Cardiac muscle cell (in vitro differentiated cells and primary cell): ENCODE data around the gene CNRIP1. TPM values are rescaled to one million over a fixed set of nuclear protein-coding genes. Genes with fewer than 3 reads are reported as not detected.
"Not testable (repeated sequence)": the region's sequence is repeated elsewhere in the genome, so short reads cannot be mapped to it uniquely, and the experiment has no call there.

Experiments used
- DNase-seq, 2 donors: peaks; one replicate each; pipeline versions ENCODE4 v3.0.0 to v3.0.0-alpha.2; 2010 to 2017; ENCODE audit warnings: low read depth in 1 of 2, low spot score in 1 of 2
- H3K27ac ChIP-seq: fragments of 200-600 bp; sonication (generic); 2 replicates; pipeline ENCODE4 v1.5.1; 2016
- H3K27me3 ChIP-seq: fragments of 200-600 bp; sonication (generic); 2 replicates; pipeline ENCODE4 v1.6.0; 2016; ENCODE audit warnings: control low read depth
- H3K36me3 ChIP-seq: fragments of 200-600 bp; sonication (generic); 2 replicates; pipeline ENCODE4 v1.5.1; 2016; ENCODE audit warnings: control low read depth
- H3K4me1 ChIP-seq: fragments of 200-600 bp; sonication (generic); 2 replicates; pipeline ENCODE4 v1.8.1; 2017; ENCODE audit warnings: low read depth, mild to moderate bottlenecking, mixed run types
- H3K4me3 ChIP-seq: fragments of 200-600 bp; sonication (generic); 2 replicates; pipeline ENCODE4 v1.5.1; 2016; ENCODE audit warnings: mild to moderate bottlenecking
- H3K9me3 ChIP-seq: fragments of 200-600 bp; sonication (generic); 2 replicates; pipeline ENCODE4 v1.5.1; 2017; ENCODE audit warnings: low read depth, mild to moderate bottlenecking, control low read depth
- CTCF ChIP-seq: IDR thresholded peaks from 2 replicates; pipeline ENCODE4 v1.5.1; 2012; ENCODE audit warnings: low read depth, mild to moderate bottlenecking, low read length
- polyA plus RNA-seq: library from polyadenylated mRNA; unstranded; fragments of >200 nt; fragmentation: Nextera tagmentation; extraction: Ambion mirVana; gene quantifications from 2 replicates; pipeline ENCODE4 v1.2.1, GENCODE V29; 2016
- total RNA-seq: library from RNA; depleted of rRNA; stranded (reverse); fragments of >200 nt; gene quantifications from 2 replicates; pipeline ENCODE4 v1.2.3, GENCODE V29; 2016

Gene CNRIP1
- total and polyA plus RNA-seq, 2 experiments from 2014 or later: 6.9 to 14.3 TPM

- TF ChIP-seq CTCF: peak; percentile 84
- H3K4me1 ChIP-seq: peaks cover under 1% of the 10 kb centered on the region
- no peaks in the 10 kb centered on the region for H3K9me3 ChIP-seq
- DNase-seq: peak; percentile 69 to 85
- no peak overlapping the region for H3K27ac ChIP-seq
- no peaks in the 10 kb centered on the region for H3K27me3 ChIP-seq
- no peak overlapping the region for H3K4me3 ChIP-seq
- no peaks in the 10 kb centered on the region for H3K36me3 ChIP-seq
These were observed 38.0 kb upstream of the CNRIP1 start for GRCh38 chr2:68357605-68358337.

GRCh38 chr2:68356599-68357239 is 37.0 kb upstream of the CNRIP1 start:
- H3K4me3 ChIP-seq: no peak overlapping the region
- no peaks in the 10 kb centered on the region for H3K9me3 ChIP-seq
- no peaks in the 10 kb centered on the region for H3K36me3 ChIP-seq
- no peak overlapping the region for H3K27ac ChIP-seq
- no peak for TF ChIP-seq CTCF
- H3K4me1 ChIP-seq: peaks cover 8% of the 10 kb centered on the region
- H3K27me3 ChIP-seq: no peaks in the 10 kb centered on the region
- no peak for DNase-seq

GRCh38 chr2:68352651-68353391 is 33.1 kb upstream of the CNRIP1 start:
- peaks cover 8% of the 10 kb centered on the region for H3K4me1 ChIP-seq
- no peak overlapping the region for H3K27ac ChIP-seq
- H3K36me3 ChIP-seq: no peaks in the 10 kb centered on the region
- no peaks in the 10 kb centered on the region for H3K27me3 ChIP-seq
- DNase-seq: peak in 1 of 2 donors; percentile 26
- no peak overlapping the region for H3K4me3 ChIP-seq
- no peaks in the 10 kb centered on the region for H3K9me3 ChIP-seq
- no peak for TF ChIP-seq CTCF

- Histone ChIP-seq H3K9me3 (no peaks in the 10 kb centered on the region), H3K27me3 (peaks cover 7% of the 10 kb centered on the region), H3K27ac (no peak overlapping the region), H3K4me3 (no peak overlapping the region), H3K36me3 (no peaks in the 10 kb centered on the region), H3K4me1 (peaks cover 8% of the 10 kb centered on the region)
- no peak for TF ChIP-seq CTCF
- DNase-seq: no peak
These were observed 32.2 kb upstream of the CNRIP1 start for GRCh38 chr2:68351997-68352396.

- not testable (repeated sequence) for DNase-seq, H3K9me3 ChIP-seq, H3K36me3 ChIP-seq, H3K27ac ChIP-seq, H3K4me1 ChIP-seq, H3K4me3 ChIP-seq
- H3K27me3 ChIP-seq: peaks cover 11% of the 10 kb centered on the region
These were observed 29.3 kb upstream of the CNRIP1 start for GRCh38 chr2:68349091-68349490.
